ENCODE measurements around the gene ATXN1L.

Gene ATXN1L, protein sequence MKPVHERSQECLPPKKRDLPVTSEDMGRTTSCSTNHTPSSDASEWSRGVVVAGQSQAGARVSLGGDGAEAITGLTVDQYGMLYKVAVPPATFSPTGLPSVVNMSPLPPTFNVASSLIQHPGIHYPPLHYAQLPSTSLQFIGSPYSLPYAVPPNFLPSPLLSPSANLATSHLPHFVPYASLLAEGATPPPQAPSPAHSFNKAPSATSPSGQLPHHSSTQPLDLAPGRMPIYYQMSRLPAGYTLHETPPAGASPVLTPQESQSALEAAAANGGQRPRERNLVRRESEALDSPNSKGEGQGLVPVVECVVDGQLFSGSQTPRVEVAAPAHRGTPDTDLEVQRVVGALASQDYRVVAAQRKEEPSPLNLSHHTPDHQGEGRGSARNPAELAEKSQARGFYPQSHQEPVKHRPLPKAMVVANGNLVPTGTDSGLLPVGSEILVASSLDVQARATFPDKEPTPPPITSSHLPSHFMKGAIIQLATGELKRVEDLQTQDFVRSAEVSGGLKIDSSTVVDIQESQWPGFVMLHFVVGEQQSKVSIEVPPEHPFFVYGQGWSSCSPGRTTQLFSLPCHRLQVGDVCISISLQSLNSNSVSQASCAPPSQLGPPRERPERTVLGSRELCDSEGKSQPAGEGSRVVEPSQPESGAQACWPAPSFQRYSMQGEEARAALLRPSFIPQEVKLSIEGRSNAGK

DNA sequence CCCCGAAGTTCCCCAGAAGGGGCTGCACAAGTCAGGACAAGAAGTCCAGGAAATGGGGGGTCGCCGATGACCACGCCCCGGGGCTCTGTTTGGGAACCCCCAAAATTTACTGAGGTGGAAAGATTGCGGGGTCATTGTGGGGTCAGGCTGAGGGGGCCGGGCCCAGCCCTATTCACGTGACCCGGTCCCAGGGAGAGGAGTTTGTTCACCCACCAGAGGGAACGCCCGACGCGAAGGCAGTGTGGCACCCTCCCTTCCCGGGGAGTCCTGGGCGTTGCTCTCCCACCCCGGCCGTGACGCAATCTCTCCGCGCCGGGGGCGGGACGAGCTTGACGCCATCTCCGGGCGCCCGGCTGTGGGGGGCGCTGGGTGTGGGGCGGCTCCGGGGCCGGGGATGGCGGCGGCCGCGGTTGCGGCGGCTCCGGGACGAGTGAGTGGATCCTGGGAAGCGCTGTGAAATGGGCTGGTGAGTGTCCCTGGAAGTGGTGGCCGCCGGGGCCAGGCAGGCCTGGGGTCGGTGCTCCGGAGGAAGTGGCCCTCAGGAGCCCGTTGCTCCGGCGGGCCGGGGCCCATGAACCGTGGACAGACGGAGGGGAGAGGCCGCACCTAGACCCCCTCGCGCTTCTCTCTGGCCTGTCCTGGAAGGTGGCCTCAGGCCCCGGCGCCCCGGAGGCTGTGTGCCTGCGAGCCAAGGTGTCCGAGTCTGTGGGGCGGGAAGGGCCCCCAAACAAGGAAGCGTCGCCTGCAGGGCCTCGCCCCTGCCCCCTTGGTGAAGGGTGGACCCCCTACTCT is at the start of gene ATXN1L:
ATXN1L (plus strand) TSS at position 338 of the 792 bp plus-strand sequence. CDS start 3,765 bp downstream, outside the sequence.
- DNase-seq (ENCODE audit: extremely low spot score) = peak; percentile 98
- CTCF ChIA-PET = interaction anchor here (1.3 kb wide), 1 partner anchor 37 kb away, joined by 3 read pairs; no protein-coding TSS in a partner anchor
- POLR2A ChIA-PET = interaction anchor here (0.6 to 1.7 kb wide), 9 partner anchors 9 to 37 kb away, joined by 3 to 12 read pairs (median 4); partner anchors contain the start of gene AP1G1
- TF ChIP-seq FOXM1 (IDR thresholded peaks at IDR 0.05; ENCODE audit: borderline replicate concordance) (peak; percentile 75; the same call in 1 of the 2 replicates), SP1 (IDR thresholded peaks at IDR 0.05) (peak; percentile 69; the same call in 1 of the 2 replicates), FOXA1 (IDR thresholded peaks at IDR 0.05) (no peak)

DNA sequence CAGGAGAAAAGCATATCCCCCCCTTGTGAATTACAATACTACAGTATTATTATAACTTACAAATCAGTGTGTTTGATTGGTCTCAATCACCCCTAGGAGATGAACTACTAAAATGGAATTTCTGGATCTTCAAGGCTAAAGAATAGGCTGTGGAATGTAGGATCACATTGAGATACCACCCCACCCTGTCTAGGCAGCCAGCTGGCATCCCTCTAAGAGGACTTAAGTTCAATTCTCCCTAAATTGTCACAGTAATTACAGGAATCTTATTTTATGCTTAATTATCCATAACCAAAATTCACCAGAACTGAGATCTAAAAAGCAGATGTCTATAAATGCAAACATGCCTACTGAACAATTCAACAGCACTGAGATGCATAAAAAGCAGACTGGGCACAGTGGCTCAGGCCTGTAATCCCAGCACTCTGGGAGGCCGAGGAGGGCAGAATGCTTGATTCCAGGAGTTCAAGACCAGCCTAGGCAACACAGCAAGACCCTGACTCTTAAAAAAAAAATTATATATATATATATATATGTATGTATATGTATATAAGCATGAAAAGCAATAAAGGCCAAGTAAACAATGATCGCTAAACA is 49.2 kb upstream of the ATXN1L start:
- TF ChIP-seq FOXK2 (IDR thresholded peaks at IDR 0.05) = no peak
- TF ChIP-seq ARNT (IDR thresholded peaks at IDR 0.05) = no peak
- TF ChIP-seq SP1 (IDR thresholded peaks at IDR 0.05) = no peak
- TF ChIP-seq CTBP1 (IDR thresholded peaks at IDR 0.05; ENCODE audit: borderline replicate concordance) = no peak
- TF ChIP-seq BHLHE40 (IDR thresholded peaks at IDR 0.05; ENCODE audit: borderline replicate concordance) = no peak
- no peak for TF ChIP-seq LEF1 (IDR thresholded peaks at IDR 0.05; ENCODE audit: borderline replicate concordance)
- TF ChIP-seq ELF4 (IDR thresholded peaks at IDR 0.05) = no peak
- TF ChIP-seq L3MBTL2 (conservative IDR thresholded peaks at IDR 0.05) = no peak
- TF ChIP-seq SUZ12 (IDR thresholded peaks at IDR 0.05) = no peak
- no peak for TF ChIP-seq FOXM1 (IDR thresholded peaks at IDR 0.05; ENCODE audit: borderline replicate concordance)
- no peak for TF ChIP-seq HDGF (IDR thresholded peaks at IDR 0.05; ENCODE audit: borderline replicate concordance)
- TF ChIP-seq TARDBP (IDR thresholded peaks at IDR 0.05) = no peak
- no peak for TF ChIP-seq ZNF384 (IDR thresholded peaks at IDR 0.05)
- no peak for TF ChIP-seq FOXA1 (IDR thresholded peaks at IDR 0.05)
- TF ChIP-seq, protein P1, sequence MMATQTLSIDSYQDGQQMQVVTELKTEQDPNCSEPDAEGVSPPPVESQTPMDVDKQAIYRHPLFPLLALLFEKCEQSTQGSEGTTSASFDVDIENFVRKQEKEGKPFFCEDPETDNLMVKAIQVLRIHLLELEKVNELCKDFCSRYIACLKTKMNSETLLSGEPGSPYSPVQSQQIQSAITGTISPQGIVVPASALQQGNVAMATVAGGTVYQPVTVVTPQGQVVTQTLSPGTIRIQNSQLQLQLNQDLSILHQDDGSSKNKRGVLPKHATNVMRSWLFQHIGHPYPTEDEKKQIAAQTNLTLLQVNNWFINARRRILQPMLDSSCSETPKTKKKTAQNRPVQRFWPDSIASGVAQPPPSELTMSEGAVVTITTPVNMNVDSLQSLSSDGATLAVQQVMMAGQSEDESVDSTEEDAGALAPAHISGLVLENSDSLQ (IDR thresholded peaks at IDR 0.05) = no peak
- TF ChIP-seq NFRKB (IDR thresholded peaks at IDR 0.05) = no peak
- ChIA-PET CTCF (no interaction called here), POLR2A (interaction anchor here (2.0 kb wide), 1 partner anchor 11 kb away, joined by 5 read pairs; no protein-coding TSS in a partner anchor)
- no peak for DNase-seq (ENCODE audit: extremely low spot score)

DNA sequence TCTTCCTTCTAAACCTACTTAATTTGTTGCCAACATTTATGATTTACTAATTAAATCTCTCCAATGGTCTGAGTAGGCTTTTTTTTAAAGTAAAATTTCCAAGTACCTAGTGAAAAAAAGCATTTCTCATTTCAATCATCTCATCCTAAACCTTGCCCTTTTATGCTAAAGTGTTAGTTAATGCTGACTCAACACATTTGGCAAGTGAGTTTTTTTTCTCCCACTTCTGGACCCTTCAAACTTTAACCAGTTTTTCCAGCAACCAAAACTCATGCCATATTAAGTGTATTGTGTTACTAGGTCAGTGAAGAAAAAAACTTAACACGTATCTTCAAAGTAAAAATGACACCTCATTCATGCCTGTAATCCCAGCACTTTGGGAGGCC is 42.5 kb upstream of the ATXN1L start:
- POLR2A ChIA-PET = no interaction called here
- no peak for DNase-seq (ENCODE audit: extremely low spot score)
- TF ChIP-seq NFRKB (IDR thresholded peaks at IDR 0.05) (no peak), SUZ12 (IDR thresholded peaks at IDR 0.05) (no peak), ZNF384 (IDR thresholded peaks at IDR 0.05) (no peak), HDGF (IDR thresholded peaks at IDR 0.05; ENCODE audit: borderline replicate concordance) (no peak), FOXM1 (IDR thresholded peaks at IDR 0.05; ENCODE audit: borderline replicate concordance) (no peak), BHLHE40 (IDR thresholded peaks at IDR 0.05; ENCODE audit: borderline replicate concordance) (no peak)
- TF ChIP-seq, protein P1 (IDR thresholded peaks at IDR 0.05) = no peak
- CTCF ChIA-PET = no interaction called here

DNA sequence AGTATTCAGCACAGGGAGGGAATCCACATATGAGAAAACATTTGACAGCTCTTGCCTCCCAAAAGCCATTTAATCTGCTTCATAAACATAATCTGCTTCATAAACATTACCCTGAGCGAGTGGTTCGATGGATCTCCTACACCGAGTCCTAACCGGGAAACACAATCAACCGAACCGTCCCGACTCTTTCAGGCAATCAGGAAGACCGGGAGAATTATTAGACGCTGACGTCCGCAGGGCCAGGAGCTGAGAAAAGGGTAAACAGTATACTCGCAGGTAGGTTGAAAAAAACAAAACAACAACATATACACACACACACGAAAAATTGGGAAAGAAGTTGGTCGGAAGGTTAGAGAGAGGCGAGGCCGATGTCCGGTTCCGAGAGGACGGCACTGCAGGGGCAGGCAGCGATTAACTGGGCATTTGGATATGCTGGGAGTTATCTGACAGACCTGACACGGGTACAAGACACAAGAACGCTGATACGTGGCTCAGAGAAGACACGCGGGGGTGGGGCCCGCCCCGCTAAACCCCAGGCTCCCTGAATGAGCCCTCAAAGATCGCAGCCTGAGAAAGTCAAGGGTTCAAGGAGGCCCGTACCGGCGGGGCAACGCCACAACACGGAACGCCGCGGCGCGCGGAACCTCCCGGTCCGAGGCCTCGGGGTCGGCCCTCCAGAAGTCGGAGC is 37.7 kb upstream of the ATXN1L start:
- CTCF ChIA-PET = interaction anchor here (0.6 kb wide), 1 partner anchor 1028 kb away, joined by 3 read pairs; no protein-coding TSS in a partner anchor
- POLR2A ChIA-PET = interaction anchor here (0.5 to 3.0 kb wide), 8 partner anchors 12 to 75 kb away, joined by 3 to 11 read pairs (median 4); partner anchors contain the start of gene ATXN1L
- DNase-seq (ENCODE audit: extremely low spot score) = peak; percentile 18
- TF ChIP-seq, protein P1 (IDR thresholded peaks at IDR 0.05) = no peak
- TF ChIP-seq SP1 (IDR thresholded peaks at IDR 0.05) = no peak

All from HEK293T (cell line).